Glomerular visceral epithelial cell (primary cell): ENCODE measurements around the gene EPB41L2.
A peak's percentile ranks its signal among the peaks of the same experiment; 100 is the strongest.

ENCODE experiments used
- DNase-seq: peaks from one replicate; pipeline ENCODE4 v3.0.0-alpha.2; 2016; ENCODE audit errors: extremely low spot score

The EPB41L2 gene

DNA sequence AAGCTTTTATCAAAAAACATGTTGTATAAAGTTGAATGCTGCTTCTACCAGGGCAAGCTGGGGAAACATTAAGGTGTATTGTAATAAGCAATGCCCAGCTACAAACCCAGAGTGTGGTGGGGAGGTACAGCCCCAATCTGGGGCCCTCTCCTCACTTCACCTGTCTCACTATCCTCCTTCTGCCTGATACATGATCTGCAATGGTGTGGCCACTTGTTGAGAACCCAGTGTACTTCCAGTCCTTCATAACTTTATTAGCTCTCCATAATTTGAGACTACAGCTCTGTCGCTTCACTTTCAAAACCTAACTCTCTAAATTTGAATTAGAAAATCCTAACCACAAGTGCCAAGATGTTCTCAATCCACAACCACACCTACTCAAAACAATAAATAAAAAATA lies 84.9 kb downstream of the EPB41L2 start:
- no peak for DNase-seq

DNA sequence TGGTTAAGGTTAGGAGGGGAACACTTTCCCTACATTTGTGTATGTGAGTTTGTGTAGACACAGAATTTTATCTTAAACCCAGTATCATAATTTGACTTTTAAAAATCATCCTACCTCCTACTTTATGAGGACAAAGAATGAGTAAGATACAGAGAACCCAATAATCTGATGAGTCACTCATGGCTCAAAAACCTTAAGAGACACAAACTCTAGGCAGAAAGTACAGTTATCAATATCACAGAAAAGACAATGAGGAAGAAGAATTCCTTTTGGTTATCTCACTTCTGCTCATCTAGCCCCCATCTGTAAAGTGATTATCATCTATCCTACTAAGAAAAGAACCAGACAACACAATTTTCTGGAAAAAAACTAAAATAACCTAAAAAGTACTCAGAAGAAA lies 87.7 kb downstream of the EPB41L2 start:
- no peak for DNase-seq

DNA sequence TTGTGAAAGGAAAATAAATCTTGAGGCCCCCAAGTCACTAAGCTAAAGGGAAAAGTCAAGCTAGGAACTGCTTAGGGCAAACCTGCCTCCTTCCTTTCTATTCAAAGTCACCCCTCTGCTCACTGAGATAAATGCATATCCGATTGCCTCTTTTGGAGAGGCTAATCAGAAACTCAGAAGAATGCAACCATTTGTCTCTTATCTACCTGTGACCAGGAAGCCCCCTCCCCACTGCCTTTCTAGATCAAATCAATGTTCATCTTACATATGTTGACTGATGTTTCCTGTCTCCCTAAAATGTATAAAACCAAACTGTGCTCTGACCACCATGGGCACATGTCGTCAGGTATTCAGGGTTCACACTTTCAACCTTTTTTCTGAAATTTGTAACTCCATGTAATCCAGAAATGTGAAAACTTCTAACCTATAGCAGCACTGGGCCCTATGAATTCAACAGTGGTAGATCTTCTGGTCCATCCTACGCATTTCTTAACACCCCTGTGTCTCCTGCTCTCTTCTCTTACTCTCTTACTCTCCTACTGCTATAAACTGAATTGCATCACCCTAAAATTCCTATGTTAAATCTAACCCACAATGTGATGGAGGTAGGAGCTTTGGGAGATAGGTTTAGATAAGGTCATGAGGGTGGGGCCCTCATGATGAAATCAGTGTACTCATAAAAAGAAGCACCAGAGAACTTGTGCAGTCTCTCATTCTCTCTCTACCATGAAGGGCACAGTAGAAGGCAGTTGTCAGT lies 89.3 kb downstream of the EPB41L2 start:
- DNase-seq: no peak

DNA sequence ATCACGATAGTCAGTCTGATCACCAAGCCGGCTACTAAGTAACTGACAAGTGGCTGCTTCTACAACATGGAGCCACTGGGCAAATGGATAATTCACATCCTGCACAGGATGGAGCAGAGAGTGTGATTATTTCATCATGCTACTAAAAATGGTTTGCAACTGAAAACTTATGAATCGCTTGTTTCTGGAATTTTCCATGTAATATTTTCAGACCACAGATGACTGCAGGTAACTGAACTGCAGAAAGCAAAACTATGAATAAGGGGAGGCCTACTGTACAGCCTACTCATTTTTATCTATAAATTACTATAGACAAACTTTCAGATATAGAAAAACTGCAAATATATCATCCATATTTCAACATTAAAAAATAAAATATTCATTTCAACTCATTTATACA lies 91.5 kb downstream of the EPB41L2 start:
- DNase-seq: no peak

DNA sequence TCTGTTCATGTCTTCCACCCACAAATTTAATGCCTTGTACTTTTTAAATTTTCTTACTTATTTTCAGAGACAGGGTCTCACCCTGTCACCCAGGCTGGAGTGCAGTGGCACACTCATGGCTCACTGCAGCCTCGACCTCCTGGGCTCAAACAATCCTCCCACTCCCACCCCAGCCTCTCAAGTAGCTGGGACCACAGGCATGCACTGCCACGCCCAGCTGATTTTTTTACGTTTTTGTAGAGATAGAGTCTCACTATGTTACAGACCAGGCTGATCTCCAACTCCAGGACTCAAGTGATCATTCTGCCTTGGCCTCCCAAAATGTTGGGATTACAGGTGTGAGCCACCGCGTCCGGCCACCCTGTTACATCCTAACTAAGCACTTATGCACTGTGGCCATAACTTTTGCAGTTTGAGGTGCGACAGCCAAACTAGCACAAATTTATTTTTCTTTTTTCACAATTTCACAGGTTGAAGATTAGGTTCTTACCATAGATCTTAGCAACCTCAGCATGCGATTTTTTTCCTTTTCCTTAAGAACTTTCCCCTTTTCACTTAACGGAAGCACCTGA lies 92.1 kb downstream of the EPB41L2 start:
- no peak for DNase-seq

DNA sequence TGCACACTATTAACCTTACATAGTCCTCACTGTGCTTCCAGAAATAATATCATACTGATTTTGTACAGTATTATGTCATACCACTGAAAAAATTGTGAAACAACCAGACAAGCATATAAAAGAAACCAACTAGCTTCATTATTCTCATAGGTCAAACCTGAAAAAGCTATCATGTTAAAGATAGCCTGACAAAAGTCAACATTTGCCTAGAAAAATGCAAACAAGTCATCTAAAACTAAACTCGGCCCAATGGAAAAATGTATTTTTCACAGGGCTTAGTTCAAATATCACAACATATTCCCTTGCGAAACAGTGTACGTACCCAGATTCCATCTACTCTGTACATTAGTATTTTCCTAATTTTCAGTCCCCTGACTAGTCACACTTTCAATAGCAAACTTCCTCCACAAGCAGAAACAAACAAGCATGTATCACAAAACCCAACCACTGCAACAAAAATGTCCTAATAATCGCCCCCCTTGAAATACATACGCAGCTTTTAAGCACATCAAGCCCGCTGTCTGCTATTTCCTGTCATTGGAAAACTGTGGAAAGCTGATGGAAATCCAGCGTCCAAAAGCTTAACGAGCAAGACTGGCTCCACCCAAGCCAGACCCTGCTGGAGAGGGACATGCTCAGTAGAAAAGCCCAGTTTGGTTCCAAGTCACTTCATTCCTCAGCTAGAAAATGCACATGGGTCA lies 93.1 kb downstream of the EPB41L2 start:
- DNase-seq: no peak

DNA sequence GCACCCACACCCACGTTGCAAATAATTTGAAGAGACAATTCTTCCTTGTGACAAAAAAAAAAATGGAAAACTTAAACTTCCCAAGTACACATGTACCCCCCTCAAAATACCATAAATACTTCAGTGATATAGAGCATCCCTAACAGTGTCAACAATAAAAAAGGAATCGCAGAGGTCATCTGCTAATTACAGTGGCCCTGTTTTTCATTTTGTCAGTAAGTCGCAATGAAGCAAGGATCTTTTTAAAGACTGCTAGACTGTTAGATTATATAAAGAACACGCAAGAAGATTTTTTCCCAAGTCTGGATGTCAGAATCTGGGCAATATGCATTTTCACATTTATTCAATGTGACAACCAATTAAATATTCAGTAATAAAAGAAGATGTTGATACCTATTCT lies 93.9 kb downstream of the EPB41L2 start:
- DNase-seq: no peak

DNA sequence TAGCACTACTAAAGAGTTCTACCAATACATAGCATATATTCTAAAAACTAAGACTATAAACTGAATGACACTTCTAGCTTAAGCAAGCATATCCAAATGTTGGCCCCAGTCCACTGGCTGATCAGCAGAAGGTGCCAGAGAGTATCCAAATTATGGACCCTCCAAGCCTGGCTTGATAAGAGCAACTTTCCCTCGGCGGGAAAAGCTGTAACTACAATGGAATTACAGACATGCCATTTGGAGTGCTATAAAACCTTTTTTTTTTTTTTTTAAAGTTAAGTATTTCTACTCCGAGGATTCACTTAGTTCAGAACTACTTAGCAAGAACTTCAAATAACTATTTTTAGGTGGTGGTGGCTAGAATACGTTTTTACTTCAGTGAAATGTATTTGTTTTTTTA lies 94.6 kb downstream of the EPB41L2 start:
- no peak for DNase-seq

DNA sequence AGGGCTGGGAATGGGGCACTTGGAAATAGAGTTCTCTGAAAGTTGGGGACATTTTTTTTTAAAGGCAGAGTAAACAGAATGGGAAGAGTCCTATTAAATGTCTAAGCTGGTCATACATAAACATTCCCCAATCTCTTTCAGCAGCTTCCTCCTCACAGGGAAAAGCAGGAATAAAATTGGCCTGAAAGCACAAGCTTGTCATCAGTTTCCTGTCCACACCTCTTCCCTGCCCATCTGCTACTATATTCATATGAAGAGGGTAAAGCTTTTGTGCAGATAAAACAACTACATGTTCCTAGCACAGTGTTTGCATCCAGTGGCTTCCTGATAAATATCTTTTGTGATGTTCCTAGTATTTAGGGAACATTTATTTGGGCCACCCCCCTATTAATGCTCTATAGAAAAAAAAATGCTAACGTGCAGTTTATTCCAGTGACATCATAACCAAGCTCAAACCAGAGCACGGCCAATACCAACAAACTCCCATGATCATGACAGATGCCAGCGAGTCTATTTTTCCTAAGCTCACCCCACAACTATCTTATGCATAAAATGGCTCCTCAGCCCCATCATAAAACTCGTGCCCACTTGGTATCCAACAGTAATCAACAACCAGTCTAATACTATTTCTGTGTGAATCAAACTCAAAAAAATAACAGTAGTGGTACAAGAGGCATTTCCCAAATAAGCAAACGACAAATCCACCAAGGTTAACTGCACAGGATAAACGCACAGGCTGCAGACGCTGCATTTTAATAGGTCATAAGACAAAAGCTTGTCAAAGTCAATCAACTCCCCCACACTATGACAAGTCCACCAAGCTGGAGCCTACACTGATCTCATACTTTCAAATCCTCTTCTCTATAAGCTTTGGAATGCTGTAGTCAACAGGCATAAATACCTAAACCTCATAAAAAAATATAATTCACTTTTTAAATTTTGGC lies 95.3 kb downstream of the EPB41L2 start:
- DNase-seq: no peak

DNA sequence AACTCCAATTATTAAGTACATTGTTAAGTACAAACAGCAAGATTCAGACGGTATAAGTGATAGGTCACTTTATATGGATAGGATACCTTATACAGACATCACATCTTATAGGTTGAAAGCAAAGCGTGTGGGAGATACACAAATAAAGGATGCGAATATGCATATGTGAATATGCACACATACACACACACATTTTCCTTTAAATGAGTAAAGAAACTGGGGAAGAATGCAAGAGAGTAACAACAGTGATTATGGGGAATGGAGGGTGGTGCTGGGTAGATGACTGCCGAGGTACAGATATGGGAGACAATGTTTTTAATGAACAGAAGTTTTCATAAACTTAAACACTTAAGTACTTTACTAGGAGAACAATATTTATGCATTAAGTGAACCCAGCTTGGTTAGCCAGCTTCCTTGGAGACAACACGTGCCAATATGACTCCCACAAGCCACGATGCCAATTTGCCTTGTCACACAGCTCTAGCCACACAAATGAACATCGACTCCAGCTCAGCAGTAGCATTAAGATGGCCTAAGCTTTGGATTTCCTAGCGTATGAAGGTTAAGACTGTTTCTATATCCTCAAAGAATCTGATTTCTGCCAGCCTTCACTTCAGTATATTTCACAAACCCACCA lies 96.6 kb downstream of the EPB41L2 start:
- no peak for DNase-seq

DNA sequence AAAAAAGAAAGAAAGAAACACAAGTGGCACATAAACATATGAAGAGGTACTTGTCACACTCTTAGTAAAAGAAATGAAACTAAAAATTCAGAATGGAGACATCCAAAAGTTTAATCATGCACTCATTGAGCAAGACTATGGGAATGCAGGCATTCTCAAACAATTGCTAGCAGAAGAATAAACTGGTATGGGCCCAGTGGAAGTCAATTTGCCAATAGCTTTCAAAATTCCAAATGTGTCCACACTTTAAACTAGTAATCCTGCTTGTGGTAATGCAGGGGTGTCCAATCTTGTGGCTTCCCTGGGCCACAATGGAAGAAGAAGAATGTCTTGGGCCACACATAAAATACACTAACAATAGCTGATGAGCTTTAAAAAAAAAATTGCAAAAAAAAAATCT lies 97.4 kb downstream of the EPB41L2 start:
- DNase-seq: peak; percentile 15

DNA sequence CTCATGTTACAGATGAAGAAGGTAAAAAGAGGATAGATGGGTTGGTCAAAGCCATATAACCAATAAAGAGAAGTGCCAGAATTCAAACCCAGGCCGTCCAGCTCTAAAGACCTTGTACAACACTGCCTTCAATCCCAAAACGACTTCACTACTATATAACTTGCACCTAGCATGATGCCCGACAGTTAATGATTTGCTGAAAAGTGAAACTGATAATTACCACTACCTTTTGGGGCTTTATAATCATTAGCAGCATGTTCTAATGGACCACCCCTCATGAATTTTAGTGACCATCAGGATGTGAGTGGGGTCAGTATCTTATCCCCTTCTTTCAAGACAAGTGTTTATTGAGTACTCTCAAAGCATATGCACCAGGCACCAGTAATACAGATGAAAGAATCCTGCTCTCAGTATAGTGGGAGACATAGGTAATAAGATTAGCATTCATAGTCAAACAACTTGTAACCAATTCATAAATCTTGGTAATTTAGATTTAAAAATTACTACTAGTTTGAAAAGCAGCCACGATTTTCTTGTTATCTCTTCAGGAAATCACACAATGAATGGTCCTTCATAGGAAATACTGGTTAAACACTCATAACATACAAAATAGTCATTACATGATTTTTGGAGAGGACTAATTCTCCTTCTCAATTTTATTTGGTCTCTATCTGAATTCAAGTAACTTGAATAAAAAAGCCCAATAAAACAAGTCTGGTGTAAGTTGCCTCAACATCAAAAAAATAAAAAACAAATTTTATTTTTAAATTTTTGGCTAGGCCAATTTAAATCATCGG lies 98.0 kb downstream of the EPB41L2 start:
- DNase-seq: no peak

DNA sequence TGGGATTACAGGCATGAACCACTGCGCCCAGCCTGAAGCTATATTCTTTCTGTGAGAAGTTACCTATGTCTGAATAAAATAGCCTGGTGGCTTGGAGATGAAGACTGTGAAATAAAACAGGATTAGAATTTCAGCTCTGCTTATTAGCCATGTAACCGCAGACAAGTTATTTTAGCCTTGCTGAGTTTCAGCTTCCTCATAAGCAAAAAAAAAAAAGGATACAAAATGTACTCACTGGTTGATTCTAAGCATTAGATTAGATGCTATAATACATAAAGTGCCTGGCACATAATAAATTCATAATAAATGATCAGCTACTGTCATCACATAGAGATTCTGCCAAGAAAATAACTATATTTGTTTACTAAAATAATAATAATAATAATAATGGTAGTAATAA lies 98.8 kb downstream of the EPB41L2 start:
- DNase-seq: no peak

DNA sequence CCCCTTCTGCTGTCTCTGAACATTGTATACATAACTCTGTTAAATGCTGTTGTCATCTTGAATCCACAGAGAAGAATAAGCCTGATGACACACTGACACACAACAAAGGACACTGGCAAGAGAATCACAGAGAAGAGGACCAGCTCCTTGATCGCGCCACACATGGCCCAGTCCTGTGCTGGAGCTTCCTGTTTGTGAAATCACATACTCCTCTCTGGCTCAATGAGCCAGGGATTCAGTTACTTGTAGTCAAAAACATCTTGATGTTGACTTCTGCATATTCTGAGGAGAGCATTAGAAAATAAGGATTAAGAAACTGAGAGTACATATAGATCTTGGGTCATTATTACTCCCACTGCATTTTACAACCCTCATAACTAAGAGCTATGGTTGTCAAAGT lies 100.1 kb downstream of the EPB41L2 start:
- DNase-seq: no peak

DNA sequence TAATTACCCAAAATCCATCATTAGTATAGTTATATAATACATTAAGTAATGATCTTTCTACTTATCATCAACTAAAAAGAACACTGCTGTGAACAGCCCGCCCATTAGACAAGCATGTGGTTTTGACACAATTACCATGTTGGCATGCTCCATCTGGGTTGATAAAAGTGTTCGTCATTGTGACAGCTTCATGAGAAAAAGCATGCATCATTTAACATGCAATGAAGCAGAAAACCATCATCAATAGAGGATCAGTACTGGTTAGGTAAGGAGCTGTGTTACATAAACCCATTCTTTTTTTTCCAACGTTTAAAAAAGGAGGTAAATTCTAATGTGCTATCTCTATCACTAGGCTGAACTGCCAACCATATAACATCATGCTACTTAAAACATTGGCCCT lies 101.9 kb downstream of the EPB41L2 start:
- peak; percentile 78 for DNase-seq

DNA sequence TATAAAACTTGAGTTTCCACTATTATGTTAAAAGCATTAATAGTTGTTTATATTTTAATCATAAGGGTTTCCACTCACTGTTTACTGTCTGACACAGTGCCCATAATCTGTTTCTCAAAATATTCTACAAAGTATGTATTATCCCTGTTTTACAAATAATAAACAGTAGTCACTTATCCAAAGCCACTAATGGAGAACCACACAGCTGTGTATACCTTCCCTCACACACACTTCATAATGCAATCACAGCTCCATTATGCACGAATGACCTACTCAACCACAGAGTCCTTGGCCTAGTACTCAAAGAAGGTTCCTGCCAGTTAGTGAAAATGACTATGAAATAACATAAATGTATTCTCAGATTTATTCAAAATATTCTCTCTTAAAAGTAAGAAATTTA lies 103.1 kb downstream of the EPB41L2 start:
- peak; percentile 26 for DNase-seq

DNA sequence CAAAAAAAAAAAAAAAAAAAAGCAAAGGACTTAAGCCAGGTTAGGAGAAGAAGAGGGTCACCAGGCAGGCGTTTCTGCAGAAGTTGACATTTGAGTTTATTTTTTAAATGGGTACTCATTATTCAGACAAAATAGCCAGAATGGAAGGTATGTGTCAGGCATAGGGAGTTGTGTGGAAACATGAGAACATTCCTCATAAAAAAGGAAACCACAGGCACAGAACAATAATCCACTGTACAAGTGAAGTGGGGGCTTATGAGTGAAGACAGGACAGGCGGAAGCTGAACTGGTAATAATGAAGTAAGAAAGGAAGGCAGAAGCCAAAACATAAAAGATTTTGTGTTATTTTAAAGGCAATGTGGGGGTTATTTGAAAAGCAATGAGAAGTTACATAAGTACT lies 104.6 kb downstream of the EPB41L2 start:
- no peak for DNase-seq

DNA sequence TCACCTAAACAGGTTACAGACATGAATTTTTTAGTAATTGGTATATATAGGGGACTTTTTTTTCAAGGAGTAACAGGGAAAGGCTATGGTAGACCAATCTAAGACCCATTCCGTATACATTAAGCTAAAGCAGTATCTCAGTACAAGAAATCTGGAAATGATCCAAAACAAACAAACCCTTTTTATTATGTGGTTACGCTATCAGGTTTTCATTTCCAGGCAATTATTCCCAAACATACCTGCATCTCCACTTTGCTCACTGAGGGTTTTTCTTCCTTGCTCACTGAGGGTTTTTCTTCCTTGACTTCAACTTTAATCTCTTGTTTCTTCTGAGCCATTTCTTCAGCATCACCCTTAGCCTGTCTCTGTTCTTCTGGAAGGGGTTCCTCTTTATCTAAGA lies 107.3 kb downstream of the EPB41L2 start:
- peak; percentile 23 for DNase-seq

DNA sequence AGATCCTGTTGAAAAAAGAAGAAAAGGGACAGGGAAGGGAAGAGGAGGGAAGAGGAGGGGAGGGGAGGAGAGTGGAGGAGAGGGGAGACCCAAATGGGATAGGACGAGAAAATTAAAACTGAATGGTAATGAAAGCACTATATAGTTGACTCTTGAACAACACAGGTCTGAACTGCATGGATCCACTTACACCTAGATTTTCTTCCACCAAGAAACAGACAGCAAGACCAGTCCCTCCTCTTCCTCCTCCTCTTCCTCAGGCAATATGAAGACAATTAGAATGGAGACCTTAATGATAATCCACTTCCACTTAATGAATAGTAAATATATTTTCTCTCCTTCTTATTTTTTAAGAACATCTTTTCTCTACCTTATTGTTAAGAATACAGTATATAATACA lies 113.5 kb downstream of the EPB41L2 start:
- no peak for DNase-seq

DNA sequence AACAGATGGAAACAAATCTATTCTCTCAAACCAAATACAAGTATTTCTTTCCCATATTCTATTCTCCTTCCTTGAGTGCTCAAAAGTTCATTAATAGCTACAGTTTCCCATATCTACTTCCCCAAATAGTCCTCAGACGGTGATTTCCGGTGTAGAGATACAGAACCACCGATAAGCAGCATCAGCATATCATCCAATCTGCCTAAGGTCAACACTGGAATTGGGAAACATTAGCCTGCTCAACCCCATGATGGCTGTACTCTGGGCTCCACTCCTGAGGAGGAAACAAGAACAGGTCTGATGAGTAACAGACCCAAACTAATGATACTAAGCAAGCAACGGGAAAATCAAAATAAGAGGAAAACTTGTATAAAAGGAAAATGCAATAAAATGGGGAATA lies 115.6 kb downstream of the EPB41L2 start:
- DNase-seq: no peak

DNA sequence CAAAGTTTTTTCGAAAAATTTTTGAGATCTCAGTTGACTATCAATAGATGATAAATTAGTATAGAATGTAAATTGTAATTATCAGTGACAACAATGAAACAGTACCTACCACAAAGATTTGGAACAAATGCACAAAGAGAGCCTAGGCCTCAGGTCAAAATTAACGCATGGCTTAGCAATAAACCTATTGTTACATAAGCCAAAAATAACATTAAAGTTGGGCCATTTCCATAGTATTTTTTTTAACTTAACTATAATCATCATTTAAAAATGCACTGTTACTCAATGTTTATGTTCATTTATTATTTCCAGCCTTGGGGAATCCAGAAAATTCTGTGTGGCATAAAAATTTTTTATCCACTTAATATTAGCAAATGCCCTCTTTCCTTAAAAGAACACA lies 117.0 kb downstream of the EPB41L2 start:
- DNase-seq: no peak
